Muscle of arm (tissue), 12 donors: ENCODE results near the gene GPR132. TPM values are rescaled to one million over a fixed set of nuclear protein-coding genes. Genes with fewer than 3 reads are reported as not detected.

Experiments
- polyA plus RNA-seq, 12 donors: library from polyadenylated mRNA; unstranded; fragments of 120-200 nt; gene quantifications; one replicate each; pipeline ENCODE4 v1.2.1, GENCODE V29; 2013; ENCODE audit not compliant: insufficient read length in 12 of 12

Gene GPR132
- polyA plus RNA-seq, 12 donors, result 0.49 to 2.2 (median 0.69) TPM; not detected in 2

Other genes with a start within 250 kb of the GPR132 start
- 10 to 100 TPM in 1 of 12 donors, 1 to 10 TPM in 10, not detected in 1; 1.4 to 15.4 (median 2.3) TPM for gene CEP170B, start 200.2 kb downstream of the GPR132 start, polyA plus RNA-seq
- gene PLD4, start 140.6 kb downstream of the GPR132 start, polyA plus RNA-seq, result 10 to 100 TPM in 1 of 12 donors, 1 to 10 TPM in 10, not detected in 1; 2.6 to 20.5 (median 3.7) TPM
- gene AHNAK2, start 87.1 kb downstream of the GPR132 start, polyA plus RNA-seq, result 10 to 100 TPM in 9 of 12 donors, 1 to 10 TPM in 2, not detected in 1; 6.4 to 35.1 (median 14.8) TPM
- 1 to 10 TPM in 11 of 12 donors, not detected in 1; 2.9 to 6.7 (median 4.6) TPM for gene CLBA1, start 79.6 kb downstream of the GPR132 start, polyA plus RNA-seq
- 10 to 100 TPM in 11 of 12 donors, not detected in 1; 11.5 to 23.7 (median 15.7) TPM for gene CDCA4, start 44.3 kb downstream of the GPR132 start, polyA plus RNA-seq
- 10 to 100 TPM in 11 of 12 donors, not detected in 1; 23.7 to 54.1 (median 34.0) TPM for gene JAG2, start 103.3 kb upstream of the GPR132 start, polyA plus RNA-seq
- gene NUDT14, start 115.9 kb upstream of the GPR132 start, polyA plus RNA-seq, result 10 to 100 TPM in 9 of 12 donors, 1 to 10 TPM in 2, not detected in 1; 9.6 to 21.3 (median 12.9) TPM
- 10 to 100 TPM in 11 of 12 donors, not detected in 1; 26.5 to 43.9 (median 36.3) TPM for gene BTBD6, start 183.1 kb upstream of the GPR132 start, polyA plus RNA-seq
- gene BRF1, start 235.6 kb upstream of the GPR132 start, polyA plus RNA-seq, result 10 to 100 TPM in 11 of 12 donors, not detected in 1; 19.7 to 28.2 (median 21.4) TPM
- 100 to 1,000 TPM in 1 of 12 donors, 10 to 100 TPM in 10, not detected in 1; 67.5 to 107 (median 84.6) TPM for gene PACS2, start 249.3 kb upstream of the GPR132 start, polyA plus RNA-seq